ENCODE results near the gene TBC1D9B.

TBC1D9B gene

DNA sequence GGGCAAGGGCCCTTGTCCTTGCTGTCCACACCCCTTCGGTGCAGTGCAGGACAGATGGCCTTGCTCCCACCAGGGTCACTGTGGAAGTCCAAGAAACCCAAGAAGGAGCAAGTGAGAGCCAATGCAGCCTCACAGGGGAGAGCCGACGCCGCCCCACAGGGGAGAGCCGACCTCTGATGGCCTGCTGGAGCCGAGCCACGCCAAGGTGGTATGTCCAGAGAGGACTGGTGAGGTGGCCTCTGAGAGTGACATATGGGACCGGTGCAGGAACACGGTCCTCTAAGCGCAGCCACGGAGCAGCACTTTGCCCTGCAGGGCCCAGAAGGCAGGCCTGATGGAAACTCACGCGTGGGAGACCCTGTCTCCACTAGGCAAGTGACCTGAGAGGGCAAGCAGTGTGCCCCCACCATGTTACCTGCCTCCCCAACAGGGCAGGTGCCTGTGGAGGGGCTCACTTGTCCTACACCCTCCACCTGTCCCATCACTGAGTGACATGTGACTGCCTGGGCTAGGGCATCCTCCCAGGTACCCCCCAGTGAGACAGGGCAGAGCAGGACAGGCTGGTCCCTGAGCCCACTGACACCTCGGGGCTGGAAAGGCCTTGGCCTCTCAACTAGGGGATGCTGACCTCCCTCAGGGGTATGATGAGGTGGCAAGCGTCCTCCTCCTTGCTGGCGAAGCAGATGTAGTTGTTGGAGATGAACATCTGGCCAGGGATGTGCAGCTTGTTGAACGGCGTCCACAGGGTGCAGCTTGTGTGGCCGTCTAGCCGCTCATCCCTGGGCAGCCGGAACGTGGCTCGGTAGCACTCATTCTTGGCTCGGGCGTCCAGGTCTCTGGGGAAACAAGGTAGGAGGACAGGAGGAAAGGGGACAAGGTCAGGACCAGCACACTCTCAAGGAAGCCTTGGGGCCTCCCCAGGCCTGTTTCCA lies 16.7 kb downstream of the TBC1D9B start:
- TF ChIP-seq, protein P1, sequence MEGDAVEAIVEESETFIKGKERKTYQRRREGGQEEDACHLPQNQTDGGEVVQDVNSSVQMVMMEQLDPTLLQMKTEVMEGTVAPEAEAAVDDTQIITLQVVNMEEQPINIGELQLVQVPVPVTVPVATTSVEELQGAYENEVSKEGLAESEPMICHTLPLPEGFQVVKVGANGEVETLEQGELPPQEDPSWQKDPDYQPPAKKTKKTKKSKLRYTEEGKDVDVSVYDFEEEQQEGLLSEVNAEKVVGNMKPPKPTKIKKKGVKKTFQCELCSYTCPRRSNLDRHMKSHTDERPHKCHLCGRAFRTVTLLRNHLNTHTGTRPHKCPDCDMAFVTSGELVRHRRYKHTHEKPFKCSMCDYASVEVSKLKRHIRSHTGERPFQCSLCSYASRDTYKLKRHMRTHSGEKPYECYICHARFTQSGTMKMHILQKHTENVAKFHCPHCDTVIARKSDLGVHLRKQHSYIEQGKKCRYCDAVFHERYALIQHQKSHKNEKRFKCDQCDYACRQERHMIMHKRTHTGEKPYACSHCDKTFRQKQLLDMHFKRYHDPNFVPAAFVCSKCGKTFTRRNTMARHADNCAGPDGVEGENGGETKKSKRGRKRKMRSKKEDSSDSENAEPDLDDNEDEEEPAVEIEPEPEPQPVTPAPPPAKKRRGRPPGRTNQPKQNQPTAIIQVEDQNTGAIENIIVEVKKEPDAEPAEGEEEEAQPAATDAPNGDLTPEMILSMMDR (IDR thresholded peaks at IDR 0.05; ENCODE audit: extremely low read depth, missing control alignments) = no peak
- DNase-seq (ENCODE audit: low spot score) = no peak

DNA sequence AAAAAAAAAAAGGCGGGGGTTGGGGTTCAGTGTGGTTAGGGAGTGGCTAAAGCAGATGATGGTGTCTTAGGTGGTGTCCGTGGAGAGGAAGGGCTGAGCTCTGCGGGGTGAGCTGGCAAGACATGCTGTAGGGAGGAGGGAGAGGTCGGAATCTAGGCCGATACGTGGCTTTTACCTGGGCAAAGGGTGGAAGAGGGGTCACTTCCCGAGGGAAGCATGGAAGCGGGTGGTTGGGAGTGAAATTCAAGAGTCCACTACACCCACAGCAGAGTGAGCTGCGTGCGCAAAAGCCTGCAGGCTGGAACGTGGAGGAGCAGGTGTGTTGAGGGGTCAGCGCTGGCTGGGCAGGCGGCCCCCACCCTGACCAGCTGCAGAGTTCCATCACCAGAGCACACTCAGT lies 17.8 kb downstream of the TBC1D9B start:
- TF ChIP-seq, protein P1 (IDR thresholded peaks at IDR 0.05; ENCODE audit: extremely low read depth, missing control alignments) = no peak
- DNase-seq (ENCODE audit: low spot score) = no peak

DNA sequence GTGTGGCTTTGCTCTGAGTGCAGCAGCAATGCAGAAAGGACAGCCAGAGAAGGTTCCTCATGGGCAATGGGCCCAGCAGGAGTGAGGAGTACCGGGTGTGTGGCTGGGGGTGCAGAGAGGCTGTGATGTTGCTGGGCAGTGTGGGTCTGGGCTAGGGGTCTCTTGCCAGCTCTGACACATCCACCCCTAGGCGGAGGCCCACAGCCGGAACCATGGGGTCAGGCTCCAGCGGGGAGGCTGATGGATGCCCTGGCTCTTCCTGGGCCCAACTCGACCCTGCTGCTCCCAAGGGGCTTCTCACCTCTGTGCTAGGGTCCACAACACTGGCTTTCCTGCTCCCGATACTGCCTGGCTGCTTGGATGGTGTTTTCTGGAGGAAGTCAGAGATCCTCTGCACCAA lies 19.9 kb downstream of the TBC1D9B start:
- DNase-seq (ENCODE audit: low spot score) = no peak

DNA sequence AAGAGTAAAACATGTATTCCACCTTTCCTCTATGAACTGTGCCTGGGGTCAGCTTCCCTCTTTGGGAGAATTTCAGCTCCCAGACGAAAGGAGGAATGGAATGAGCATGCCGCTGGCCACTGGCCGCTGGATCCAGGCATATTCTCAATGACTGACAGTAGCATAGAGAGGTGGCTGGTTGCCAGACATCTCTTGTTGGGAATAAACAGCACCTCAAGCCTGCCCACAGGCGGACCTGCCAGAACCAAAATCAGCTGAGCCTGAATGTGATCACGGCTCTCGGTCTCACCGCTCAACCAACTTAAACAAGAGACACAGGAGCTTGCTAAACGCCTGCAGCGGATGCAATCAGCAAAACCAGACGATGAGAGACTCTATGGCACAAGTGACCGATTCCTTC lies 20.6 kb downstream of the TBC1D9B start:
- TF ChIP-seq, protein P1 (IDR thresholded peaks at IDR 0.05; ENCODE audit: extremely low read depth, missing control alignments) = no peak
- no peak for DNase-seq (ENCODE audit: low spot score)

More for the DNA sequence above, 19.9 kb downstream of the TBC1D9B start:
- TF ChIP-seq, protein P1 (IDR thresholded peaks at IDR 0.05; ENCODE audit: extremely low read depth, missing control alignments) = no peak

DNA sequence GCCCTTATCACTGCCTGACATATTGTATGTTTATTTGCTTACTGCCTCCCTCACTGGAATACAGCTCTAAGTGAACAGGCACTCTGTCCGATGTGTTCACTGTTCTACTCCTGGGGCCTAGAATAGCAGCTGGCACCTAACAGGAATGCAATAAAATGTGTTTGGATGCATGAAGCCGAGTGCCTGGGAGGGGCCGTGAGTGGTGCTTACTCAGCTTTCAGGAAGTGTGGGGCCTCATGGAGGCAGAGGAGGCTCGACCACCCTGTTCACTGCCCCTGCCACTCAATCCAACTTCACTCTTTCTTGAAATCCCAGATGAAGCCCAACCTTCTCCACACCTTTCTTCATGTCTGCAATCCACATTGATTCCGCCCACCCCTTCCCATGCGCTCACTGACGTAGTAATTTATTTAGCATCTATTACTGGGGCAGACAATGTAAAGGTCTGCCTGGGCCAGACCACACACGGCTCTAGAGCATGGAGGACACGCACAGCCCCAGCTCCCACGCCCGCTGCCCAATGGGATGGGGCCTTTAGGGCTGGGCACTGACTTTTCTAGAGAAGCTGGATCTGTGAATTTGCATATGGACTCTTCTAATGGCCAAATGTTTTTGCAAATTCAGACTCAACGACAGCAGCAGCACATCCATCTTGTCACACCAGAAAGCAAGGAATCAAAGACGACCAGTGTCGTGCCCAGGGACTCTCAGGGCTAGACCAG lies 21.3 kb downstream of the TBC1D9B start:
- DNase-seq (ENCODE audit: low spot score) = no peak
- TF ChIP-seq, protein P1 (IDR thresholded peaks at IDR 0.05; ENCODE audit: extremely low read depth, missing control alignments) = no peak

DNA sequence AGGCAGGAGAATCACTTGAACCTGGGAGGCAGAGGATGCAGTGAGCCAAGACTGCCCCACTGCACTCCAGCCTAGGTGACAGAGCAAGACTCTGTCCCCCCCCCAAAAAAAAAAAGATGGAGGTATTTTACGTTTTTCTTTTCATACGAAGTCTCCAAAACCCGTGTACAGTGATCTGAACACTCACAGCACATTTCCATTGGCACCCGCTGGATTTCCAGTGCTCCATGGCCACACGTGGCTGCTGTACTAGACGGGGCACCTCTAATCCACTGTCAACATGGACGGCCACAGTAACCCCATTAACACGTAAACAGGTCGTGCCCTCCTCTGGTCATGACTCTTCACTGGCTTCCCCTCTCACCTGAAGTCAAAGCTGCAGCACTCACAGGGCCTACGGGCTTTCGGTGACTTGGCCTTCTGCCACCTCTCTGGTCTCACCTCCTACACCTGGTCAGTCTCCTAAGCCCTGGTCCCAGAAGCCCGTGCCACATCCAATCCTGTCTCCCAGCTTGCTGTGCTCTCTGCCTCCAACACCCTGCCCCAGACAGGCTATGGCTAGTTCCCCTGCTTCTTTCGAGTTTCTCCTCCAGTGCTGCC lies 22.1 kb downstream of the TBC1D9B start:
- TF ChIP-seq, protein P1 (IDR thresholded peaks at IDR 0.05; ENCODE audit: extremely low read depth, missing control alignments) = no peak
- DNase-seq (ENCODE audit: low spot score) = no peak

DNA sequence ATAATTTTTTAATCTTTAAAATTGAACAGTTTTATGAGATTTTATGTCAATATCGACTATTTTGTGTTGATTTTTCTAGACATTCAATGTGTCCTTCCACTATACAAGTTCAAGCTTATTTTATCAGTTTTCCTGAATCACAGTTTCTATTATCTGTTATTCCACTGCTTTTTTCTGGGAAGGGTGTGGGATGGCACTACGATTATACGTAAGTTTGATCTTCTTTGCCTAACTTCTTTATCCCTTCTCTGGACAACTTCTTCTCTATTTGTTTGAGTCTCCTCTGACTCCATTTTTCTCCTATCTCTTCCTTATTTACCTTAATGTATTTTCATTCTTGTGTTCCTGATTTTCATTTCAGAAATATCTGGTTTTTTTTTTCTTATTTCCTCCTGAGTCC lies 24.5 kb downstream of the TBC1D9B start:
- TF ChIP-seq, protein P1 (IDR thresholded peaks at IDR 0.05; ENCODE audit: extremely low read depth, missing control alignments) = no peak
- no peak for DNase-seq (ENCODE audit: low spot score)

Measured in GM20000 (cell line).